ACHN (cell line): ENCODE data around the gene FAM83G.

Experiments used
- DNase-seq: peaks from one replicate; pipeline ENCODE4 v3.0.0-alpha.2; 2015
- in situ Hi-C: cut with HindIII; loops from 2 replicates; pipeline ENCODE4 v1.10.0; 2017; ENCODE audit warnings: low sequenced_read_pairs, low pct_ligation_motif_present, low pct_unique_long_range_greater_than_20kb

FAM83G gene

GRCh38 chr17:18977021-18977420 is 27.5 kb downstream of the FAM83G start:
- no peak for DNase-seq
- in situ Hi-C loops: no loop called here

DNA sequence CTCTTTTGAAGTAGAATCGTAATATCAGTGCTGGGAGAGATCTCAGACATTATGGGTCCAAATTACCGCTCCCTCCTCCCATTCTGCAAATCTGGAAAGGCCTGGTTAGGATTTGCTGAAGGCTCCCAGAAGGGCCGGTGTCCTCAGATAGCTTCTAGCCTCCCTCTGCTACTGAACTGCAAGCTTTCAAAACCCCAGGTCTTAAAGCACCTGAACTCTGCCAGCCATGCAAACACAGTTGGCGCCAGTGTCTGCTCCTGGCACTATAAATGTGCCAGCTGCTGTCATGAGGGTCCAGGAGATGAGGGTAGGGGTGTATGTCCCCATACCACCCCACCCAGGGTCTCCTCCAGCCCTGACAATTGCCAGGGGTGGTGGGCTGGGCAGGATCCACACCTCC is 28.4 kb downstream of the FAM83G start:
- DNase-seq: no peak
- in situ Hi-C loops: no loop called here

GRCh38 chr17:18975597-18975996 is 29.0 kb downstream of the FAM83G start:
- no peak for DNase-seq
- in situ Hi-C loops: no loop called here

- in situ Hi-C loops: no loop called here
- DNase-seq: no peak
These were observed 30.0 kb downstream of the FAM83G start for GRCh38 chr17:18974407-18975149.

DNA sequence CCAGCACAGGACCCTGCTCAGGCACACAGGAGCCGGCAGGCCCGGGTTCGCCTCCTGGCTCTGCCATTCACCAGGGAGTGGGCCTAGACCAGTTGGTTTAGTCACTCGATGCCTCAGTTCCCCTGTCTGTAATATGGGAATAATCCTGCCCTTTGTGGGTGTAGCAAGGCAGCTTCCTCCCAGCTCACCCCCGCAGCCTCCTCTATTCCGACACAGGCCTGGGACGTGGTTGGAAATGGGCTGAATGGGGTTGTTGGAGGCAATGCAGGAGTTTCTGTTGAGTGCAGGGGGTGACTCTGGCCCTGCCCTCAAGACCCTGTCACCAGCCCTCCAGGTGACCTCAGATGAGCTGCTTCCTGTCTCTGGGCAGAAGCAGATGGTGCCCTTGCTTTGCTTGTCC is 32.8 kb downstream of the FAM83G start:
- no peak for DNase-seq
- in situ Hi-C loops: no loop called here

- DNase-seq: no peak
- in situ Hi-C loops: no loop called here
These were observed 33.7 kb downstream of the FAM83G start for GRCh38 chr17:18970582-18971480.

- in situ Hi-C loops: no loop called here
These were observed 35.3 kb downstream of the FAM83G start for GRCh38 chr17:18968945-18969887.

GRCh38 chr17:18968345-18968744 is 36.2 kb downstream of the FAM83G start:
- no peak for DNase-seq
- in situ Hi-C loops: no loop called here

More at GRCh38 chr17:18968945-18969887, 35.3 kb downstream of the FAM83G start:
- peak; percentile 14 for DNase-seq

DNA sequence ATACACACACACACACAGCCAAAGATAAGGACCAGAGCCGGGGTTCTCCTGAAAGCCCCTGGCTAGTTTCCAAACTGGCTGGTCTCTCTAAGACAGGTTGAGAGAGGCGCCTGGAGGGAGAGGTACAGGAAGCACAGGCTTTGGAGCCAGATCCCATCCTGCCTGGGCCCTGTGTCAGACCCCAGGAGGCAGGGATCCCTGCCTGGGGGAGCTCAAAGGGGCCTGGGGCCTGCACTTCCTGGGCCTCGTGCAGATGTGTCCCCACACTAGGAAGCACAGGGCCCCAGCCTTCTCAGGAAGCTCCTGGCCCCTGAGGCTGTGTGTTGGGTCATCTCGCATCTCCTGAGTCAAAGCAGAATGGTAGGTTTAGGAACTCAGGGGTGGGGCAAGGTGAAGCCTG is 36.6 kb downstream of the FAM83G start:
- DNase-seq: no peak
- in situ Hi-C loops: no loop called here

GRCh38 chr17:18966831-18967624 is 37.5 kb downstream of the FAM83G start:
- in situ Hi-C loops: no loop called here
- DNase-seq: no peak

GRCh38 chr17:18965530-18966236 is 38.9 kb downstream of the FAM83G start:
- DNase-seq: no peak
- in situ Hi-C loops: no loop called here

GRCh38 chr17:18964550-18964949 is 40.0 kb downstream of the FAM83G start:
- in situ Hi-C loops: no loop called here

DNA sequence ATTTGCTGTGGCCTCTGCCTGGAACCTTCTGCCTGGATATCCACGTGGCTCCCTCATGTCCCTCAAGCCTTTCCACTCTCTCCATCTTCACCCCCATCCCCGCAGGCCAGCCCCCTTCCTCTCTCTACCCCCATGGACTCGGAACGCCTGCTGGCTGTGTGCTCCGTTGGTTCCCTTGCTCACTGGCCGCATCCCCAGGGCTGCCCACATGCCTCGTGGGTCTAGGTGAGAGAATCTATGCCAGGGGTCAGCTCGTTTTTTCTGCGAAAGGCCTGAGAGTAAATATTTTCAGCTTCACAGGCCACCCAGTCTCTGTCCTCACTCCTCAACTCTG is 40.6 kb downstream of the FAM83G start:
- no peak for DNase-seq
- in situ Hi-C loops: no loop called here

More at GRCh38 chr17:18964550-18964949, 40.0 kb downstream of the FAM83G start:
- DNase-seq: no peak

DNA sequence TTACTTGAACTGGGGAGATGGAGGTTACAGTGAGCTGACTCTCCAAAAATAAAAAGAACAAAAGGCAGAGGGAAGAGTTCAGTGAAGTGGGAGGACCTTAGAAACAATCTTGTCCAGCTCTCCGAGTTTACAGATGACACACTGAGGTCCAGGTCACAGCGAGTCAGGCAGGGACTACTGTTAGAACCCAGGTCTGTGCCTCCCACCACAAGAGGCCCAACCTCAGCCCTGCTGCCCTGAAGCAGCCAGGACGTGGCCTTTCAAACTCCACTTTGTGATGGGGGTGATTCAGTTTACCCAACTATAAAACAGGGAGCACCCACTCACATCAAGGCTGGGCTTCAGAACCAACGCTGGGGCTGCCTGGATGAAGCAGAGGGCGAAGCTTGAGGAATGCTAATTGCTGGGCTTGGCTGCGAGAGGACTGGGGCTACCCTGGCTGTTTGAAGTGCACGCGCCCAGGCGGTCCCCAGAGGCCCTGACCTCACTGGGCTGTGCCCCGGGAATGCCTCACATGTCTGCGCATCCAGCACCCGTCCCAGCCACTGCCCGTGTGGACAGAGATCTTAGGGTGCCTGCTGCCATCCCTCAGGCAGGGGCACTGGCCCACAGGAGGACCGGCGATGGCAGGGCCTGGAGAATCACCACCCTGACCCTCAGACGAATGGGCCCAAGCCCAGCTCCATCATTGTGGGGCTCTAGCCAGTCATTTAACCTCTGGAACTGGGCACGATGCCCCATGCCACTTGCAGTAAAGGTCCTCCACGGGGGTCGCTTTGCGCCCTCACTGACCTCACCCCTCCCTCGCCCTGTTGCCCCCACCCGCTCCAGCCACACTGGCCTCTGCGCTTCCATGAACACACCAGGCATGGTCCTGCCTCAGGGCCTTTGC is 41.2 kb downstream of the FAM83G start:
- no peak for DNase-seq
- in situ Hi-C loops: no loop called here

- in situ Hi-C loops: no loop called here
- no peak for DNase-seq
These were observed 42.1 kb downstream of the FAM83G start for GRCh38 chr17:18962494-18962815.

GRCh38 chr17:18961634-18962493 is 42.7 kb downstream of the FAM83G start:
- no peak for DNase-seq
- in situ Hi-C loops: no loop called here
